ENCODE measurements around the gene LRFN2.

GRCh38 chr6:40535819-40536380, 51.3 kb downstream of the LRFN2 start:
- TF ChIP-seq FOSL2 (IDR thresholded peaks at IDR 0.05; ENCODE audit: borderline replicate concordance, low read depth), result no peak
- no peak for TF ChIP-seq FOXM1 (IDR thresholded peaks at IDR 0.05; ENCODE audit: low read depth)
- no peak for TF ChIP-seq SIN3A (IDR thresholded peaks at IDR 0.05; ENCODE audit: borderline replicate concordance, low read depth, low read length)
